ENCODE data around the gene EMP1.
"Not testable (repeated sequence)": the region's sequence is repeated elsewhere in the genome, so short reads cannot be mapped to it uniquely, and the experiment has no call there.

GRCh38 chr12:13259625-13260024, 63.1 kb downstream of the EMP1 start:
- not testable (repeated sequence) for TF ChIP-seq POLR2A (IDR thresholded peaks at IDR 0.05); POLR2AphosphoS5 (IDR thresholded peaks at IDR 0.05); EP300 (IDR thresholded peaks at IDR 0.05; ENCODE audit: low read depth)
- TF ChIP-seq, protein P1, sequence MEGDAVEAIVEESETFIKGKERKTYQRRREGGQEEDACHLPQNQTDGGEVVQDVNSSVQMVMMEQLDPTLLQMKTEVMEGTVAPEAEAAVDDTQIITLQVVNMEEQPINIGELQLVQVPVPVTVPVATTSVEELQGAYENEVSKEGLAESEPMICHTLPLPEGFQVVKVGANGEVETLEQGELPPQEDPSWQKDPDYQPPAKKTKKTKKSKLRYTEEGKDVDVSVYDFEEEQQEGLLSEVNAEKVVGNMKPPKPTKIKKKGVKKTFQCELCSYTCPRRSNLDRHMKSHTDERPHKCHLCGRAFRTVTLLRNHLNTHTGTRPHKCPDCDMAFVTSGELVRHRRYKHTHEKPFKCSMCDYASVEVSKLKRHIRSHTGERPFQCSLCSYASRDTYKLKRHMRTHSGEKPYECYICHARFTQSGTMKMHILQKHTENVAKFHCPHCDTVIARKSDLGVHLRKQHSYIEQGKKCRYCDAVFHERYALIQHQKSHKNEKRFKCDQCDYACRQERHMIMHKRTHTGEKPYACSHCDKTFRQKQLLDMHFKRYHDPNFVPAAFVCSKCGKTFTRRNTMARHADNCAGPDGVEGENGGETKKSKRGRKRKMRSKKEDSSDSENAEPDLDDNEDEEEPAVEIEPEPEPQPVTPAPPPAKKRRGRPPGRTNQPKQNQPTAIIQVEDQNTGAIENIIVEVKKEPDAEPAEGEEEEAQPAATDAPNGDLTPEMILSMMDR (IDR thresholded peaks at IDR 0.05) = not testable (repeated sequence)

Data from transverse colon (tissue), 4 donors.